HUES48 (cell line): ENCODE data around the gene SGCD.
A peak's percentile ranks its signal among the peaks of the same experiment; 100 is the strongest.

Experiments
- H3K27ac ChIP-seq: one replicate; pipeline ENCODE4 v1.7.0; 2013; ENCODE audit warnings: low read depth, low read length, inconsistent platforms
- H3K27me3 ChIP-seq: 2 replicates; pipeline ENCODE4 v1.6.1; 2013; ENCODE audit warnings: mild to moderate bottlenecking, low read length; ENCODE audit not compliant: control insufficient read depth, insufficient read depth
- H3K36me3 ChIP-seq: 2 replicates; pipeline ENCODE4 v1.6.1; 2013; ENCODE audit warnings: low read length; ENCODE audit not compliant: control insufficient read depth, insufficient read depth
- H3K4me1 ChIP-seq: 2 replicates; pipeline ENCODE4 v1.6.1; 2013; ENCODE audit warnings: mild to moderate bottlenecking, low read length; ENCODE audit not compliant: control insufficient read depth, insufficient read depth
- H3K4me3 ChIP-seq: 2 replicates; pipeline ENCODE4 v1.5.1; 2013; ENCODE audit warnings: mild to moderate bottlenecking, low read depth, low read length
- H3K9ac ChIP-seq: 2 replicates; pipeline ENCODE4 v1.6.1; 2013; ENCODE audit warnings: mild to moderate bottlenecking, low read depth, low read length, moderate library complexity
- H3K9me3 ChIP-seq: 2 replicates; pipeline ENCODE4 v1.6.1; 2013; ENCODE audit warnings: low read length; ENCODE audit not compliant: control insufficient read depth, insufficient read depth

Gene SGCD

DNA sequence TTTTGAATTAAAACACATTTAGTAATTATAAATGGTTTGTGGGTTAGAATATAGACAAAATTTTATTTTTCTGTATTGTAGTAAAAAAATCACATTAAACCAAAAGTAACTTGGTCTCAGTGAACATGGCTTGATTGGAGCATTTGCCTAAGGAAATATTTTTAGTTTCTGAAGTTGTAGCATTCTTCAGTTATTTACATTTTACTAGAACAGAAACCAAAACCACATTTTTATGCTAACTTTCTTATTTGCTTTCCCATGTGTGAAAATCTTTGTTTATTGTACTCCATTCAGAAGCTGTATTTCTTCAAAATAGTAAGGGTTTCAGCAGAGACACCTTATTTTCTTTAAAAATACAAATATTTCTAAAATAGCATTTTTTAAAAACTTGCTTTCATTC, 129.9 kb downstream of the SGCD start:
- Histone ChIP-seq H3K4me1 (peaks cover 14% of the 10 kb centered on the region; the same call in 1 of the 2 replicates), H3K27me3 (no peaks in the 10 kb centered on the region), H3K9me3 (no peaks in the 10 kb centered on the region), H3K4me3 (no peak overlapping the region), H3K9ac (no peak overlapping the region), H3K36me3 (no peaks in the 10 kb centered on the region), H3K27ac (no peak overlapping the region)

DNA sequence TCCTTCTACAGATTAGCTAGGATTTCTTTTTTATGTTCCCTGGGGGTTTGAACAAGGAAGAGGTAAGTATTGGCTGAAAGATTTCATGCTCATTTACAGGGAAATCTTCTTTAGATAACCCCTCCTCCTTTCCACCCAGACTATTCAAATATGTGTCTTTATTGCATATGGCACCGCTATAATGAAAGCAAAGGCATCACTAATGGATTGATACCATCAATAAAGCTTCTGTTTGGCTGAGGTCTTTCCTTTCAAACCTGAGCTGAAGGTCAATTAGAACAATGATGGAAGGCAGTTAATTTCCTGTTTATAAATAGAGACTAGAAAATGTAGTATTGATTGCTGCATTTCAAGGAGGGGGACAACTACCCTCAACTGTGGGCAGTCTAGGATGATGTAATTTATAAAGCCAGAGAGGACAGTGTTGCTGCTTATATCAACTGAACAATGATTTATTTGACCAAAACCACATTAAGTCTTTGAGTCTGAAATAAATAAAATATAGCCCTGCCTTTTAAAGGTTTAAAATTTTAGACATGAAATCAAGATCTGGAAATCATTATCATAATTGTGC, 132.9 kb downstream of the SGCD start:
- Histone ChIP-seq H3K27me3 (no peaks in the 10 kb centered on the region), H3K9me3 (no peaks in the 10 kb centered on the region), H3K36me3 (no peaks in the 10 kb centered on the region), H3K27ac (no peak overlapping the region), H3K4me1 (peaks cover 14% of the 10 kb centered on the region; the same call in 1 of the 2 replicates), H3K4me3 (no peak overlapping the region), H3K9ac (no peak overlapping the region)

DNA sequence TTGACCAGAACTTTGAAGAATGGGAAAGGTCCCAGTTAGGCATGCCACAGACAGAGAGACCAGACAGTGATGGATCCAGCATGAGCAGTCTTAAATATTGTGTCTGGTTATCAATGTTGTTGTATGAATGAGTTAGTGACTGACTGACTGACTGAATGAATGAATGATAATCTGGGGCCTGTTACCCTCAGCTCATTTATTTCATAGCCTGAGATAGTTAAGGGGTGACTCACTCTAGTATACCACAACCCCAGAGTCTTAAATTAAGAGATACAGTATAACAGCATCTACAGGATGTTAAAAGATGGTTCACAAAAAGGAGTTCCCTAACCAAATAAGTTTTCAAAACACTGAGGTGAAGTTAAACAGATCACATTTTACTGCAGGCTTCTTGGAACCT, 133.5 kb downstream of the SGCD start:
- H3K36me3 ChIP-seq, result no peaks in the 10 kb centered on the region
- no peak overlapping the region for H3K9ac ChIP-seq
- H3K4me1 ChIP-seq, result peaks cover 14% of the 10 kb centered on the region; the same call in 1 of the 2 replicates
- H3K9me3 ChIP-seq, result no peaks in the 10 kb centered on the region
- H3K4me3 ChIP-seq, result no peak overlapping the region
- H3K27ac ChIP-seq, result no peak overlapping the region
- no peaks in the 10 kb centered on the region for H3K27me3 ChIP-seq

DNA sequence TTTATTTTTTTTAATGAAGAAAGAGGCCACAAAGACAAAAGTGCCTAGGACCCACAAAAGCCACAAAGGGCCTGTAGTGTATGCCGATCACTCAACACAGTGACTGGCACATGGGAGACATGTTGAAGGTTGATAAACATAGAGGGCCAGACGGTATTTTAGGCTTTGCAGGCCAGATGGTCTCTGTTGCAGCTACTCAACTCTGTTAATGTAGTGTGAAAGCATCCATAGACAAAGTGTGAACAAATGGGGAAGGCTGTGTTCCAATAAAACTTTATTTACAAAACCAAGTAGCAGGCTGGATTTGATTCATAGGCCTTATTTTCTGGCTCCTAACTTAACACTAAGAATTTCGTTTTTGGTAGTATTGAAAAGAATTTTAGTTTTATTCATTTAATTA, 139.9 kb downstream of the SGCD start:
- Histone ChIP-seq H3K27me3 (no peaks in the 10 kb centered on the region), H3K4me1 (no peaks in the 10 kb centered on the region), H3K9ac (no peak overlapping the region), H3K4me3 (no peak overlapping the region), H3K27ac (no peak overlapping the region), H3K36me3 (no peaks in the 10 kb centered on the region), H3K9me3 (no peaks in the 10 kb centered on the region)

DNA sequence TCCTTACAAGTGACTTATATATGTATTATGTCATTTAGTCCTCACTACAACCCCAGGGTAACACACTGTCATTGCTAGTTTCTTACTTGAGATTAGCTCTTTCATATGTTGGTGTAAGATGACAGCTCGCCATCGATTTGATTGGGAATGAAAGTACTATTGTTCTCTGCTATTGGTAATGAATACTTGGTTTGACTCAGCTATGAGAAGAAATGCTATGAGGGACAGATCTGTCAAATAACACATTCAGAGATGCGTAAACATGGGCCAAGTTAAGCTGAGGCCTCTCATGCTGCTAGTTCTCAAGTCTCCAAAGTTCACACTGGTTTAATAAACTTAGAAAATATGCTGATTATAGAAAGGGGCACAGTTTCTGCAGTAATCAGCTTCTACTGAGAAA, 142.7 kb downstream of the SGCD start:
- Histone ChIP-seq H3K4me3 (no peak overlapping the region), H3K9me3 (no peaks in the 10 kb centered on the region), H3K36me3 (no peaks in the 10 kb centered on the region), H3K4me1 (no peaks in the 10 kb centered on the region), H3K27ac (no peak overlapping the region), H3K9ac (no peak overlapping the region), H3K27me3 (no peaks in the 10 kb centered on the region)

DNA sequence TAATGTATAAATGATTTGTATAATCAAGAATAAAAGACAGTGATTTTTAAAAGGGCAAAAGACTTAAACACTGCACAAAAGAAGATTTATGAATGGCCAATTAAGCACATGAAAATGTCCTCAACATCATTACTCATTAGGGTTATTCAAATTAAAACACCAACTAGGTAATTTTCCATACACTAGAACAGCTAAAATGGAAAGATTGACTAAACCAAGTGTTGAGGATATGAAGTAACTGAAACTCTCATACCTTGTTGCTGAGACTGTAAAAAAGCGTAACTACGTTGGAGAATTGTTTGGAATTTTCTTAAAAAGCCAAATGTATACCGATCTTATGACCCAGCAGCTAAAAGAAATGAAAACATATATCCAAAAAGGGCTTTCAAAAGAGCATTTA, 144.9 kb downstream of the SGCD start:
- Histone ChIP-seq H3K36me3 (no peaks in the 10 kb centered on the region), H3K4me3 (no peak overlapping the region), H3K9me3 (no peaks in the 10 kb centered on the region), H3K27ac (no peak overlapping the region), H3K4me1 (peaks cover 8% of the 10 kb centered on the region; the same call in 1 of the 2 replicates), H3K9ac (no peak overlapping the region), H3K27me3 (no peaks in the 10 kb centered on the region)

DNA sequence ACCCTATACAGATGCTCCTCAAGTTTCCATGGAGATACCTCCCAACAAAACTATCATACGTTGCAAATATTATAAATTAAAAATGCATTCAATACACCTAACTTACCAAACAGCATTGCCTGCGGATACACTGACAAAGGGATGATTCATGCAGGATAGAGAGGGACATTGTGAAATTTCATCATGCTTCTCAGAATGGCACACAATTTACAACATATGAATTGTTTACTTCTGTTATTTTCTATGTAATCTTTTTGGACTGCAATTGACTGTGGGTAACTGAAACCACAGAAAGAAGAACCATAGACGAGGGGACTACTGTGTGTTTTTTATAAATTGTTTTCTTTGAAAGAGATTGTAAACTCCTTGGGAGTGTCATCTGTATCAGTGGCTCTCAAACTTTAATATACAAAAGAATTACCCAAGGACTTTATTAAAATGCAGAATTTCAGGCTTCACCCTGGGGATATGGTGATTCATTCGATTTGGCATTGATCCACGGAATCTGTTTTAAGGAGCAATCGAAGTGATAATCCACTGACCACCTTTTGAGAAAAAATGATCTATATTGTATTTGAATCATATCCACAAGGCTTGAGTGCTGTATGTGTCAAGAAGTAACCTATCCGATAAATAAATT, 146.4 kb downstream of the SGCD start:
- Histone ChIP-seq H3K4me3 (no peak overlapping the region), H3K9me3 (no peaks in the 10 kb centered on the region), H3K9ac (no peak overlapping the region), H3K36me3 (no peaks in the 10 kb centered on the region), H3K4me1 (peaks cover 8% of the 10 kb centered on the region; the same call in 1 of the 2 replicates), H3K27ac (no peak overlapping the region), H3K27me3 (no peaks in the 10 kb centered on the region)

DNA sequence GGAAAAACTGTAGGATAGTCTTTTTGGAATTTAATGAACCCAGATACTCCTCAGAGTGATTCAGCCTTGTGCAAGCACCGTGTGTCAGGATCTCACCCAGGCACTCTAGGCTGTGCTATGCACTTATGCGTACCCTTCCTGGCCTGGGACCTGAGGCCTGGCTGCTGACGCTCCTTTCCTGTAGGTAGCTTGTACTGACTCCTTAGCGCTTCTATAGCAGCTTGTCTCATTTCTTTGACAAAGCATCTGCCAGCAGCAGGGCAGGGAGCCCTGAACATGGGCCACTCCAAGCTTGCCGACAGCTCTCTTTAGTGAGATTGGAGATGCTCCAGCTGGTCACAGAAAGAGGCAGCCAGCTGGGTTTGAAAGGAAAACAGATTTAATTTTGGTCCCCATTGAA, 147.3 kb downstream of the SGCD start:
- H3K27me3 ChIP-seq, result no peaks in the 10 kb centered on the region
- no peak overlapping the region for H3K9ac ChIP-seq
- no peak overlapping the region for H3K27ac ChIP-seq
- H3K4me3 ChIP-seq, result no peak overlapping the region
- peaks cover 8% of the 10 kb centered on the region; the same call in 1 of the 2 replicates for H3K4me1 ChIP-seq
- H3K9me3 ChIP-seq, result no peaks in the 10 kb centered on the region
- no peaks in the 10 kb centered on the region for H3K36me3 ChIP-seq

DNA sequence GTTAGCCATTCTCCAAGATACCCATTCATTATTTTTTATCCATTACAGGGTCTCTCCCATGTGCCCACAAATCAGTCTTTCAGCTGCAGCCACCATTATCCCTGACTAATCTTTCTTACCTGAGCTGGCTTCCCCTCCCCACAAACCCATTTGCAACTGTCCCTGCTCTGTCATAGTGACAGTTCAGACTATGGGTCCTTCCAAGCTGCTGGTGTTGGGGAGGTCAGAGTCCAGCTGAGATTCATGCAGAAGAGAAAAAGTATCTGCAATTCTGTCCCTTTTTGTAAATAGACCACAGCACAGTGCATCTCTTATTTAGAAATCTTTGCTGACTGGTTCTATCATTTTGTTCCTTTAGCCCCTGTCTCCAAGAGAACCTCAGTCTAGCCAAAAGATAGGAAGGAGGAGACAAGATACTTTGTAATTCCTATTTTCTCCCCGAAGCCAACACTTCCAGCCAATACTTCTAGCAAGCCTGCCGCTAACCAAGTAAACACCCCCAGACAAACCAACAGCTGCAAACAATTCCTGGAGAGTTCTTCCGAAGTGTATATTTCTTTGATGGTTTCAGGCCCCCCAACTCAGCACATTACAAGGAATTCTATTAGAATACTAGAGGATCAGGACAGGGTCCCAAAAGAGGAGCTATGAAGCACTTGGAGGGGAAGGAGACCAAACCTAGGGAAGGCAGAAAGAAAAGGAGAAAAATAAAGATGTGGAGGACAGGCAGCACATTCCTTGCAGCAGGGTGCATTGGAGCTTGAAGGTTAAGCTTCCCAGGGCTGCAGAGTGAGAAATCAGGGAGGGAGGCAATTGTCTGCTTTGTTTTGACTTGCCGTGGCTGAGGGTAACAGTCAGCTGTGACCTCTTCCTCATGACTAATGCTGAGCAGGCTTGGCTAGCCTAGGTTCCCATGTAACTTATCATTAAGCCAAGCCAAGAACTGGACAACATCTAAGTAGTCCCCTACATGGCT, 148.5 kb downstream of the SGCD start:
- Histone ChIP-seq H3K9me3 (no peaks in the 10 kb centered on the region), H3K4me1 (peaks cover 8% of the 10 kb centered on the region; the same call in 1 of the 2 replicates), H3K27me3 (no peaks in the 10 kb centered on the region), H3K27ac (peak overlapping the region; percentile 54), H3K9ac (no peak overlapping the region), H3K36me3 (no peaks in the 10 kb centered on the region), H3K4me3 (no peak overlapping the region)

DNA sequence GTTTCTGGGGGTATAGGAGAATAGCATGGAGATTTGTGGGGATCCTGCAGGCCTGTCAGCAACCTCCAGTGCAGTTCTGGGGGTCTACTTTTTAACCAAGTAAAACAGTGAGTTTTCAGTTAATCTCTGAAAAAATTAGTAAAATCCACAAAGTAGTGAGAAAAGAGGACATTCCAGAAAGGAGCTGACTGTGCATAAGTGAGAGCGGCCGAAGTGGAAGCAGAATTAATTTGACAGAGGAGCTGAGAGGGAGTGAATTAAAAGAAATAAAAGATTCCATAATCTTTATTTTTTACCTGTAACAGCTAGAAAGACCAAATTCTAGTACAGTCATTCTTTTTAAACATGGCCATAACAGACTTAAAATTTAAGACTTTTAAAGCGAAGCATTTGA, 149.2 kb downstream of the SGCD start:
- Histone ChIP-seq H3K9me3 (no peaks in the 10 kb centered on the region), H3K36me3 (no peaks in the 10 kb centered on the region), H3K27me3 (no peaks in the 10 kb centered on the region), H3K4me3 (no peak overlapping the region), H3K4me1 (peaks cover 8% of the 10 kb centered on the region; the same call in 1 of the 2 replicates), H3K27ac (peak overlapping the region; percentile 54), H3K9ac (no peak overlapping the region)

DNA sequence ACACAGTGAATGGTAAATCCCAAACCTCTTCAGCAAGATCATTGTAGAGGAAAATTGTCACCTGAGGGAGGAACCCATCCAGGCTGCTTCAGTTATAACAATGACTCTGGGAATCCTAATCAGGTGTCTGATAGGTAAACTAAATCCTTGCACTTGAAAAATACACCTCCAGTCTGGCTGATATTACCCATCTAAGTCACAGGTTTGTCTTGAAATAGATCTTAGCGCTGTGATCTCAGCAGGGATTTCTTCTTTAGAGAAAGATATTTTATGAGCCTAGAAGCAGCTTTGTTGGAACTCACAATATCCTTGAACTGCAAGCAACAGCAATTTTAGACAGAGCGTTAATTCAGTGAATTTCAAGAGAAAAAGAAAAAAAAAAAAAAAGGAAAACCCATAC, 149.7 kb downstream of the SGCD start:
- Histone ChIP-seq H3K36me3 (no peaks in the 10 kb centered on the region), H3K27me3 (no peaks in the 10 kb centered on the region), H3K4me1 (peaks cover 8% of the 10 kb centered on the region; the same call in 1 of the 2 replicates), H3K27ac (no peak overlapping the region), H3K4me3 (no peak overlapping the region), H3K9ac (no peak overlapping the region), H3K9me3 (no peaks in the 10 kb centered on the region)
